NT2/D1 (cell line): ENCODE measurements around the gene DOCK2.
"Not testable (repeated sequence)": the region's sequence is repeated elsewhere in the genome, so short reads cannot be mapped to it uniquely, and the experiment has no call there.

ENCODE experiments used
- DNase-seq: peaks from one replicate; pipeline ENCODE4 v3.0.0-alpha.2; 2011; ENCODE audit warnings: low read depth, low spot score
- H3K27me3 ChIP-seq: 2 replicates; pipeline ENCODE4 v1.6.0; 2011; ENCODE audit warnings: mild to moderate bottlenecking; ENCODE audit not compliant: insufficient read length, insufficient read depth
- H3K36me3 ChIP-seq: 2 replicates; pipeline ENCODE4 v1.6.1; 2011; ENCODE audit warnings: mild to moderate bottlenecking, low read length, mixed read lengths; ENCODE audit not compliant: insufficient read depth, insufficient read length
- H3K4me1 ChIP-seq: 2 replicates; pipeline ENCODE4 v1.5.1; 2011; ENCODE audit not compliant: insufficient read depth, insufficient read length
- H3K4me3 ChIP-seq: 2 replicates; pipeline ENCODE4 v1.5.1; 2011; ENCODE audit warnings: low read depth; ENCODE audit not compliant: insufficient read length
- H3K9ac ChIP-seq: 2 replicates; pipeline ENCODE4 v1.6.0; 2011; ENCODE audit warnings: low read depth; ENCODE audit not compliant: insufficient read length
- H3K9me3 ChIP-seq: 2 replicates; pipeline ENCODE4 v1.5.1; 2011; ENCODE audit warnings: mild to moderate bottlenecking, low read length; ENCODE audit not compliant: insufficient read depth
- SUZ12 ChIP-seq: IDR thresholded peaks from 2 replicates; pipeline ENCODE4 v1.6.1; 2011; ENCODE audit not compliant: insufficient read length, insufficient read depth; ENCODE audit errors: extremely low read depth
- YY1 ChIP-seq: IDR thresholded peaks from 2 replicates; pipeline ENCODE4 v1.6.1; 2011; ENCODE audit not compliant: insufficient read length, insufficient read depth
- ZNF274 ChIP-seq: IDR thresholded peaks from 2 replicates; pipeline ENCODE4 v1.6.1; 2011; ENCODE audit warnings: mild to moderate bottlenecking, low read depth, low read length

The DOCK2 gene

GRCh38 chr5:169652057-169652456 lies 15.0 kb downstream of the DOCK2 start:
- no peak for TF ChIP-seq YY1
- TF ChIP-seq SUZ12, result no peak
- TF ChIP-seq ZNF274, result no peak
- Histone ChIP-seq H3K9me3 (no peaks in the 10 kb centered on the region), H3K27me3 (no peaks in the 10 kb centered on the region), H3K4me3 (no peak overlapping the region), H3K36me3 (no peaks in the 10 kb centered on the region), H3K9ac (no peak overlapping the region), H3K4me1 (no peaks in the 10 kb centered on the region)
- no peak for DNase-seq

GRCh38 chr5:169653091-169653490 lies 16.0 kb downstream of the DOCK2 start:
- TF ChIP-seq SUZ12, result no peak
- TF ChIP-seq ZNF274, result no peak
- no peak for TF ChIP-seq YY1
- no peaks in the 10 kb centered on the region for H3K4me1 ChIP-seq
- no peak overlapping the region for H3K4me3 ChIP-seq
- no peaks in the 10 kb centered on the region for H3K9me3 ChIP-seq
- DNase-seq, result no peak
- no peaks in the 10 kb centered on the region for H3K27me3 ChIP-seq
- H3K9ac ChIP-seq, result no peak overlapping the region
- no peaks in the 10 kb centered on the region for H3K36me3 ChIP-seq

GRCh38 chr5:169655353-169655752 lies 18.3 kb downstream of the DOCK2 start:
- Histone ChIP-seq H3K4me3 (no peak overlapping the region), H3K36me3 (no peaks in the 10 kb centered on the region), H3K9ac (no peak overlapping the region), H3K27me3 (no peaks in the 10 kb centered on the region), H3K4me1 (no peaks in the 10 kb centered on the region), H3K9me3 (no peaks in the 10 kb centered on the region)
- no peak for DNase-seq
- TF ChIP-seq ZNF274 (no peak), SUZ12 (no peak), YY1 (no peak)

GRCh38 chr5:169656125-169656901 lies 19.2 kb downstream of the DOCK2 start:
- Histone ChIP-seq H3K36me3 (no peaks in the 10 kb centered on the region), H3K9me3 (no peaks in the 10 kb centered on the region), H3K27me3 (no peaks in the 10 kb centered on the region), H3K9ac (no peak overlapping the region), H3K4me1 (no peaks in the 10 kb centered on the region), H3K4me3 (no peak overlapping the region)
- DNase-seq, result no peak
- no peak for TF ChIP-seq ZNF274

GRCh38 chr5:169657127-169657526 lies 20.1 kb downstream of the DOCK2 start:
- TF ChIP-seq YY1, result no peak
- TF ChIP-seq SUZ12, result no peak
- TF ChIP-seq ZNF274, result no peak
- Histone ChIP-seq H3K9me3 (no peaks in the 10 kb centered on the region), H3K9ac (no peak overlapping the region), H3K36me3 (no peaks in the 10 kb centered on the region), H3K27me3 (no peaks in the 10 kb centered on the region), H3K4me3 (no peak overlapping the region), H3K4me1 (no peaks in the 10 kb centered on the region)
- no peak for DNase-seq

- not testable (repeated sequence) for H3K9ac ChIP-seq, H3K4me3 ChIP-seq, H3K4me1 ChIP-seq, H3K9me3 ChIP-seq, DNase-seq, H3K27me3 ChIP-seq, H3K36me3 ChIP-seq
Observed at GRCh38 chr5:169662451-169662850, 25.4 kb downstream of the DOCK2 start.

- no peak for DNase-seq
- no peaks in the 10 kb centered on the region for H3K36me3 ChIP-seq
- no peak overlapping the region for H3K4me3 ChIP-seq
- no peaks in the 10 kb centered on the region for H3K4me1 ChIP-seq
- H3K27me3 ChIP-seq, result no peaks in the 10 kb centered on the region
- no peak for TF ChIP-seq SUZ12
- no peak for TF ChIP-seq ZNF274
- no peak for TF ChIP-seq YY1
- no peak overlapping the region for H3K9ac ChIP-seq
- no peaks in the 10 kb centered on the region; the same call in 1 of the 2 replicates for H3K9me3 ChIP-seq
Observed at GRCh38 chr5:169663537-169663936, 26.5 kb downstream of the DOCK2 start.

- no peak for TF ChIP-seq YY1
- no peak for TF ChIP-seq SUZ12
- no peak for TF ChIP-seq ZNF274
- H3K36me3 ChIP-seq, result no peaks in the 10 kb centered on the region
- DNase-seq, result no peak
- H3K9me3 ChIP-seq, result no peaks in the 10 kb centered on the region; the same call in 1 of the 2 replicates
- no peak overlapping the region for H3K4me3 ChIP-seq
- no peaks in the 10 kb centered on the region for H3K4me1 ChIP-seq
- H3K9ac ChIP-seq, result no peak overlapping the region
- H3K27me3 ChIP-seq, result no peaks in the 10 kb centered on the region
Observed at GRCh38 chr5:169666365-169666764, 29.3 kb downstream of the DOCK2 start.
